ENCODE measurements around the gene SETD3. TPM values are rescaled to one million over a fixed set of nuclear protein-coding genes. Genes with fewer than 3 reads are reported as not detected.

SETD3 gene
- polyA plus RNA-seq, 3 donors: 57.4 to 67.0 (median 61.4) TPM

DNA sequence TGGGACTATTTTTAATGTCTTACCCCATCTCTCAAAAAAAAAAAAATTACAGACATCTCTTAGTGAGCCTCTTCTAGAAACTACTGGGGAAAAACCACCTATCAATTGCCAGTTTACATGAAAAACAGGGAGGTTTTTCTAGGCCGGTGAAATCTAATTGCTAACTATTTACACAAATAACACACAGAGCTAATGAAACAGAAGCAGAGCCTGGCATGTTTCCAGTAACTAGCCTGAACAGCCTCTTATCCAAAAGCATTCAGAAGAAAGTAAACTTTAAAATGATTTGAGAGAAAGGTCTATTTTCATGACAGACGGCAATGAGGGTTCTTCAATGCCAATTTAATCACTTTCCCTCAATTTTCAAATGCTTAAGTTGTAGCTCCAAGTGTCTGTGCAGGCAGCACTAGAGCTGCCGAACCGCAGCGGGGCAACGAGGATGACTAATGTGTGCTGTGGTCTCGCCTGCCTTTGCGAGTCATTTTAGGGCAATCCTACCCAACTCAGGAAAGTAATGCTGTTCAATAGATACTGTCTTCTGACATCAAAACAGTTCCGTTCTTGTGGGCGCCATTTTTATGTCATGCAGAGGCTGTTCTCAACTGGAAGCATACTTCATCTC is 84.6 kb downstream of the SETD3 start:
- no peak for DNase-seq

DNA sequence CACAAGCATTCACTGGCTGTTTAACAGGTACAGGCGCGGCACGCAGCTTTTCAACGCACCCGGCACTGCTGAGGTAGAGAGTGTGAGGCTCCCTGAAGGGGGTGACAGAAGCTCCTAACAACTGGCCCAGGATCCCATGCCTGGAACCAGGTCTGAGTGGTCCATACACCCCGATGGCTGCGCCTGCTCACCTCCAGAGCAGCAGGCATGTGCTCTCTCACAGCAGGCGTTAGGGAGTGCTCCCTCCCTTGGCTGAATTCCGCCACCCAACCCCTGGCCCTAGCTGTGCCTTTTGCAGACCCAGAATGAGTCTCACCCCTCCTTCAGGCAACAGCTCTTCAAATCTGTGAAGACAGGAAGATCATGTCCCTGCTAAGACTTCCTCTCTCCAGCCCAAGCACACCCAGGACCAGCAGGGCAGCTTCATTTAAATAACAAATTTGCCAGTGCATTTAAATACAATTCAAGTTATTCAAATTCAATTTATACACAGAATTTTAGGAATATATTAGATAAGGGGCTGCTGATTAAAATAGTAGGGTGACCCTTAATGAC is 86.0 kb downstream of the SETD3 start:
- no peak for DNase-seq

DNA sequence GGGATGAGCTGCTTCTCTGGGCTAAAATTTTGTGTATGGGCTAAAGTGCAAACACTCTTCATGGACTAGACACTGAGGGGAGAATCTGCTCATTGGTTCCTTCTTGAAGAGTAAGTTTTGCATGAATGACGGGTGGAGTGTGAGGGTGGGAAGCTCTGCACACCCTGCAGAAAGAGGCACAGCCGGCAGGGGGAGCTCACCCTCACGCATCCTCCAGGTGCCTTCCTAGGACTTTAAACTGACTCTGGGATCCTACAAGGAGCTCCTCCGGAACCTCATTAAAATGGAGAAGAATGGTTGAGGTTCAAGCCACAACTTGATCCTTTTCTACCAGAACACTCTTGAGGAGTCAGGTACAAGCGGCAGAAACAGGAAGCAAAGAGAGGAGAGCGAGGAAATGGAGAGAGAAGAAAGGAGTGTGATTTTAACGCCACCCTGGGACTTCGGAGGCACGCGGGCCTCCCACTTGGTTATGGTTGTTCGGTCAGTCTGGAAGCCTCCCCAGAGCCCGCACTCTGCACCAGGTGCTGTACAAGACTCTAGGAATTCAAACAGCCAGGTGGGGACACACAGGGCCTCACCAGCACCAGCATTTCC is 87.5 kb downstream of the SETD3 start:
- DNase-seq: no peak

DNA sequence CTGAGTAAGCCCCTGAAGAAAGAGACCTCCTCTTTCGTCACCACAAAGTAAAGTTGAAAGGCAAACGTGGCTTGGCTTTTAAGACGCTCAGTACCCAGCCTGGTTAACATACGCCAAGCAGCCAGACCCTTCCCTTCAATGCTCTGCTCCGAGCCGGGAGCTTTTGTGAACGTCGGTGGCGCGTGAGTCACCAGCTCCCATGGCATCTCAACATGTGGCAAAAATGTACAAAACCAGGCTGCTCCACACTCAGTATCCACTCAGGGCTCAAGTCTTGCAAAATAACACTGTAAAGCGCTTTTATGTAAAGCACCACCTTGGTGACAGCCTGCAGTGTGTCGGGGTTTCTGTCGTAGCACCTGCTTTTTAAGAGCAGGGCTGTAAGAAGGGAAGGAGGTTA is 89.0 kb downstream of the SETD3 start:
- DNase-seq: no peak

DNA sequence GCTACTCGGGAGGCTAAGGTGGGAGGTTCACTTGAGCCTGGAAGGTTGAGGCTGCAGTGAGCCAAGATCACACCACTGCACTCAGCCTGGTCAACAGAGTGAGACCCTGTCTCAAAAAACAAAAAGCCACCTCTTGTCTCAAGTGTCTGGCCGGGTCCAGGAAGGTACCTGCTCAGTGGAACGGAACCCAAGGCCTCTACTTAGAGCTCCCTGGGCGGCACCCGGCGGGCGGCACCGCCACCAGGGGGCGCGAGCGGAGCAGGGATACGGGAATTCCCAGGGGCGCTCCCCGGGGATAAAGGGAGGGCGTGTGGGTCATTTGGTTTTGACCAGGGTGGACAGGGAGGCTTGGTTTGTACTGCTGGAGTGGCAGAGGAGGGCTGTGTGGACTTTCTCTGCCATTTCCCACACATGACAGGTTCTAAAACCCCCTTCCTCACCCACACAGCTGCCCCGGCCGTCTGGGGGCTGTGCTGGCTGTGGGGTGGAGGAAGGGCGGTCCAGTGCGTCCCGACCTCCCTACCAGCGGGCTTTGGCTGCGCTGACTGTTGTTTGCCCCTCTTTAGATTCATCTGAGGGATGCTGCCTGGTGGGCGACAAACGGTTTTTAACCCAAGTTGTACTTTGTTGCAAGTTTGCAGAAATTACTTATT is 91.4 kb downstream of the SETD3 start:
- DNase-seq: no peak

DNA sequence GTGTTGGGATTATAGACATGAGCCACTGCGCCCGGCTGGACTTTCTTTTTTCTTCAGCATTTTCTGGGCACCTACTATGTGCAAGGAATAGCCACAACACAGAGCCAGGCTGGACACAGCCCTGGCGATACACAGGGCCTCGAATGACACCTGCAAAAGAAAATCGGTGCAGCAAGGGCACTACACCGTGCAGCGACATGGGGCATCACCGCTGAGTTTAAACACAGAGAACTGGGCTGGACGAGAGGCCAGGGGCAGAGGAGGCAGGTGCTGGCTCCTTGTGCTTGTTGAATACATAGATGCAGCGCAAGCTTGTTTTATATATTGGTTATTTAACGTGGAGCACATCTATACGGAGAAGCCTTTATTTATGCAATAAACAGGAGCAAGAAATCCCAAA is 92.4 kb downstream of the SETD3 start:
- DNase-seq: no peak

DNA sequence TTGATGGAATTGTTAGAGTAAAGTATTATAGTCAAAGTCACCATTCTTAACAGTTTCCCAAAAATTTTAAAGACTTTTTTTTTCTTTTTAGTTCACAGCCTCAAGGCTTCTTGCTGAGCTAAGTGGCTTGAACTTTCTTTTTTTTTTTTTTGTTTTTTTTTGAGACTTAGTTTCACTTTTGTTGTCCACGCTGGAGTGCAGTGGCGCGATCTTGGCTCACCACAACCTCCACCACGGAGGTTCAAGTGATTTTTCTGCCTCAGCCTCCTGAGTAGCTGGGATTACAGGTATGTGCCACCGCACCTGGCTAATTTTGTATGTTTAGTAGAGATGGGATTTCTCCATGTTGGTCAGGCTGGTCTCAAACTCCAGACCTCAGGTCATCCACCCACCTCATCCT is 92.8 kb downstream of the SETD3 start:
- DNase-seq: no peak

DNA sequence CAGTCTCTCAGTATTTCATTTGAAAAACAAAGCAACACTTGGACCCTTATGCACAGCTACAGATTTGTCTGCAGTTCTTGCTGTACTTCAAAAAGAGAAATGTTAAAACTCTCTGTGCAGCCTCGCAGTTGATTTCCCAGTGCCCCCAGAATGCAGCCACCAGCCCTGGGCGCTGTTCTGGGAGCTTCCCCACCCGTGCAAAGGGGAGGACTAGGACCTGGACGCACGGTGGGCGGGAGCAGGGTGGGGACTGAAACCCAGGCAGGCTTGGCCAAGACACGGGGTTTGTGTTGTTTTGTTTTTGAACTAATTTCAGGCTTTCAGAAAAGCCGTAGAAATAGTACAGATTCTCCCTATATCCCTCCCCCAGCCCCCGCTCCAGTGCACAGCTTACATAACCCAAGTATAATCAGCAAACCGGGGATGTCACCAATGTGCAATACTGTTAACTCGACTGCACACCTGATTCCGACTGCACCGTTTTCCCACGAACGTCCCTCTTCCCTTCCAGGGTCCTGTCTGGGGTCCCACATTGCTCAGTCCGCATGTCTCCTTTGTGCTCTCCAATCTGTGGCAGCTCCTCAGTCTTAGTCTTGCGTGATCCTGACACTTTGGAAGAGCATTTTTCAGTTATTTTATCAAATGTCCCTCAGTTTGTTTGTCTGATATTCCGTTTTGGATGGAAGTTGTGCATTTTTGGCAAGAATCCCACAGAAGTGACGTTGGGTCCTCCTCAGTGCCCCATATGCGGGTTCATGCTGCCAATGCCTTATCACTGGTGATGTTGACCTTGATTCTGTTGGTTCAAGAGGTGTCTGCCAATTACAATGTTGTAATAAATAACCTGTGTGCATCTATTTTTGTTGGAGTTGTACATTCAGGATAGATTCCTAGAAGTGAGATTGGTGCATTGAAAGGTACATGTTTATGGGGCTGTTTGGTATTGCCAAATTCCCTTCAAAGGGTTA is 95.9 kb downstream of the SETD3 start:
- no peak for DNase-seq

DNA sequence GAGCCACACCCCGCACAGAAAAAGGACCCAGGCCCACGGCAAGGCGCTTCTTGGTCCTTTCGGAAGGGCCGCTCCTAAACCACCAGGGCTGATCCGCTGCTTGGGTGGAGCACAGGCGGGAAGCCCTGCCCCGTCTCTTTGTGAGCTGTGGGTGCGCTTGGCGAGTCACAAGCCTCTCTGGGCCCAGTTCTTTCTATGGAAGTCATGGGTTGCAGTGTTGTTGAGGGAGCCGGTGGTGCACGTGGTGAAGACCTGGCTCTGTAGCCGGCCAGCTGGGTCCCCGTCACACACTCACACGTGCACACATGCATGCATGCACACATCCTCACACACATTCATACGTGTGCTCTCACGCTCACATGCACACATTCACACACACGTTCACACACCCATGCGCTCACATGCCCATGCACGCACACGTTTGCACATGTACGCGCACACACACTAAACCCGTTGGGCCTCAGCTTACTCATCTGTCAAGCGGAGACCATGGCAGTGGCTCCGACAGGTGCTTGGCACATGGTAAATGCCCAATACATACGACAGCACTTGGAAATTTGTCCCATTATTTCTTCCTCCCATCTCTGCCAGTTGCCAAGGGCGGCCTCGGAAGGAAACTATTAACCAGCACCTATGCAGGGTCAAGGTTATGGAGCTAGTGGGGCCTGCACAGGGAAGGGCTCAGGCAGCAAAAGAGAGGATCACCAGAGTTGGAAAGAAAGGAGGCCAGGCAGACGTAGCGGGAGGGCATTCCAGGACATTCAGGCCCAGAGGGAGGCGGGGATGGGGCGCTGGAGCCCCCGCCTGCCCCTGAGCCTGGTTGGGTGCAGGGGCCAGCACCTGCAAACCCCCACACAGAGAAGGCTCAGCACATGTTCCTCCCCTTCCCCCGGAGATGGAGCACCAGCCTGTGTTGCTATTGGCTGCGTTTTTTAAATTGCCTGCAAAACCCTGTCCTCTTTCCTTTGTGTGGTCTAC is 96.9 kb downstream of the SETD3 start:
- no peak for DNase-seq

DNA sequence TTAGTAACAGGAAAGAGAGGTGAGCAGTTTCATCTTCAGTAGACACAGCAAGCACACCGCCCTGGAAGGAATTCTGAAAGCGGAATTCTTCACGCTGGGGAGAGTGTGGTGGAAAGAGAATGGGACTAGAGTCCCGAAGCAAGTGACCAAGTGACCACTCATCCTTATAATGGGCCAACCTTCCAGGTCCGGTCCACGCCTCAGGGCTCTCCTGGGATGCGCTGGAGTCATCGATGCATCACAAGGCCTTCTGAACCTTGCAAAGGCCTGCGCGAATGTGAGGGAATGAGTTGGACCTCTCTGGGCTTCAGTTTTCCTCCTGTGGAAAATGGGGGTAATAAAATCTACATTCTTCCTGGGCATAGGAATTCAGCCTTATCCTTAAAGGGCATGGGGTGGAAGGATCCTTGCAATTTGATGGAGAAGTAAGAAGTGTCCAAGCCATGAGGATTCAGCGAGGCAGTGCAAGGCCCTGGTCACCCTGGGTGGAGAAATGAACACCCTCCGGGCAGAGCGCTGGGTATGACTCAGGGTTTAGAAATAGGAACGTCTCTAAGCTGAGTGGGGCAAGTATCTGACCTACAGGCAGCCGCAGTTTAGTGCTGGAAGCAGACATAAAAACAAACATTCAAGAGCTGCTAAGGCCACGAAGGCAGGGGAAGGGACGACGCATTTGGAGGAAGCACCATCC is 97.7 kb downstream of the SETD3 start:
- DNase-seq: no peak

DNA sequence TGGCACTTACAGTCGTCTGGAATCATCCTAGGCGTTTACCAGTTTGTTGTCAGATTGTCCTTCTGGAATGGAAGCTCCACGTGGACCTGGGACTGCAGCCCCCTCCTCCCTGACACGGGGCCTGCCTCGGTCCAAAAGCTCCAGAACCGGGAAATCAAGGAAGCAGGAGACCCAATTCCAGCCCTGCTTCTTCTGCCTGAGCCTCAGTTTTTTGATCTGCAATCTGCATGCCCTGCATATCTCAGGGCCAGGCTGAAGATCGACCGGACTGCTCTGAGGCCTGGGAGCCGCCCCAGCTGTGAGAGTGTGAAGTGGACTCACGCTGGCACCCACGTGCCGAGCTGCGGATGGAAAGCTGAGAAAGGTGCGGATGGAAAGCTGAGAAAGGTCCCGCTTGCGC is 98.6 kb downstream of the SETD3 start:
- DNase-seq: no peak

DNA sequence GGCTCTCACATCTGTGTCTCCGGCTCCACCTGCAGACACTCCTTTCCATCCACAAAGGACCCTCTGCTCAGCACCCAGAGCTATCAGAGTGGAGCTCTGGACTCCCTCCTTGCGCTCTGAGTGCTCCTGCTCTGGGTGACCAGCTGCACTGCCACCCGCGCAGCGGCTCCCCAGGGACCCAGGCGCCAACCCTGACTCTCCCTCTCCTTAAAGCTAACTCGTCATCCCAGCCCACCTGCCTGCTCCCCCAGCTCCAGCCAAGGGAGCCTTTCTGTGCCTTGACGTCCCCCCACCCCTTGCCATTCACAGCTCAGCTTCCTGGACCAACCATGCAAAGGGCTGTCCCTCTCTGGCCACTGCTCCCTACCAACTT is 99.0 kb downstream of the SETD3 start:
- DNase-seq: no peak

DNA sequence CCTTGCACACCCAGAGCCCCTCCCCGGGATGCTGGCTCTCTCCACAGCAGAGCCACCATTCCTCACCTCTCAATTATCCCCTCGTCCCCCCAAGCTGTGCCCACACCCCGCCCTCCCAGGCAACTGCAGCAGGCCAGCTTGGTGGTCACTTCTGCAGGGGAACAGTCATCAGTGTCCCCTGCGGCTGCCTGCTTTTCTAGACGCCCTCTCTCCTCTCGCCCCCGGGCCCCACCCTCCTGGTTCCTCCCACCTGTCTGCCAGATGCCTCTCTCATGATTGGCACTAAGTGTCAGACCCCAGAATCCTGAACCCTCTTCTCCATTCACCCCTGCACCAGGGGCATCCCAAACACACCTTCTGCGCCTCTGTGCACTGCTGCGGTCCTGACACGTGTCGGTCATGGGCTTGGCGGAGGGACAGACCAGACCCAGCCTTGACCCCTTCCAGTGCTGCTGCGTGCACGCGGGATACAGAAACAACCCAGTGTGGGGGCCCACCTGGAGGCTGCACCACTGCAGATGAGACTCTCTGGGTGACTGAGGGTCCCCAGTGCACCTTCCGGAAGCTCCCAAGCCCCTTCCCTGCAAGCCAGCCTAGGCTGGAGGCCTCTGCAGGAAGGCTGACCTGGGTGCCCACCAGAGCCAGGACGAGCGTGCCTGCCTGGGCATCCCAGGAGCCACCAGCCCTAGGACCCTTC is 99.5 kb downstream of the SETD3 start:
- no peak for DNase-seq

DNA sequence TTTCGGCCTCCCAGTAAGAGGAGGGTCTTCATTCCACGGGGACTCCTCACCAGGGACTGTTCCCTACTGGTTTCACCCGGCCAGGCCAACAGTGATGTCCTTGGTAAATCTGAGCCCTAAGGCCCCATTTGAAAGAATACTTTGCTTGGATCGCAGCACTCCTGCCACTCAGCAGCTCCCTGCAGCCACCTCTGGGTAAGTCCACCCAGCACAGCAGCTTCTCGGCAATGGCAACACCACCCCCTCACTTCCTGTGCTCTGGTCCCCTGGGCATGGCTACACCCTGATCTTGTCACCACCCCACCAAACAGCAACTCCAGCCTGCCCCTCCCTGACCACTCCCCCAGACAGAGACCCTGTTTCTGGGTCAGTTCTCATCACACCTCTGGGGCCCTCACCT is 100.3 kb downstream of the SETD3 start:
- DNase-seq: no peak

DNA sequence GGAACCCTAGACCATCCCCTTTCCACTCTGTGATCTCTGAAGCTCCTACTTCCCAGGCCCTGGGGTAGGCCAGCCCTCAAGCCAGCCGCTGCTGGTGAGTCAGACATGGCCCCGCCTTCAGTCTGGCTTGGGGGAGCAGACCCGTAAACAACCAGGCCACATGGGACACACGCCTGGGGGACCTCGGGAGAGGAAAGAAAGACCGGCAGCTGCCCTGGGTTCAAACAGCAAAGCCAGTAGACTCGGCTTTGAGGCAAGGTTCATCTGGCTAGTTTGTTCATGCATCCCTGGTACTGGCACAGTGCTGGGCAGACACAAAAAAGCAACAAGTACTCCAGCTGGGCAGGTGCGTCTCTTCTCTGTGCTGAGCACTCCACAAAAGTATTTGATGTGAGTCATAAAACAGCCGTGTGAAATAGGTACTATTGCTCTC is 101.9 kb downstream of the SETD3 start:
- no peak for DNase-seq

DNA sequence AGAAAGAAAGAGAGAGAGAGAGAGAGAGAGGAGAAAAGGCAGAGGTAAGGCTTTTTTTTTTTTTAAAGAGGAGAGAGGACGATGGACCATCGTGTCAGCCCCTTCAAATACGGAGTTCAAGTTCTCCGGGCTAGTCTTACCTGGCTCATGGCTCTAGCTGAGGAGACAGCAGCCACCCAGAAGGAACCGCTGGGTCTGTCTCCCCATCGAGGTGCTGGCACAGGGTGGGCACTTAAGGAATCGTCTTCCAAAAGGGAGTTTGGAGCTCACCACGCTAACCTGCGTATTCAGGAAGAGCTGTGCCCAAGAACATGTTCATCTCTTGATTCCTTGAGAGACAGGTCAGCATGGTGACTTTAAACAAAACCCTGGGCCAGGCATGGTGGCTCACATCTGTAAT is 102.7 kb downstream of the SETD3 start:
- DNase-seq: no peak

DNA sequence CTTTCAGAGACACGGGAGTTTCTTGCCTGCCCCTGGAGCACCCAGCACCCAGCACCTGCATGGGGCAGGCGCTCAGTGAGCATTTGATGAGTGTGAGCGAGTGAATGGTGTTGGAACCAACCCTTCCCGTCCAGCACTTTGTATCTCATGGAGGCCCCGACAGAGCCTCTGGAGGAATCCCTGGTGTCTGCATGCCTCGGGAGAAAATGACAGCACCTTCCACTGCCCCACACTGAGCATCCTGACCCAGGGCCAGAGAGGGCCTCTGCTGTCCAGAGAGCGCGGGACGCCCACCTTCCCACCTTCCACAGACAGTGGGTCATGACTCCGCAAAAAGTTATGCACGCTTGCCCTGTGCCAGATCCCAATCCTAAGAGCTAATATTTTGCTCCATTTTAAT is 105.7 kb downstream of the SETD3 start:
- DNase-seq: no peak

DNA sequence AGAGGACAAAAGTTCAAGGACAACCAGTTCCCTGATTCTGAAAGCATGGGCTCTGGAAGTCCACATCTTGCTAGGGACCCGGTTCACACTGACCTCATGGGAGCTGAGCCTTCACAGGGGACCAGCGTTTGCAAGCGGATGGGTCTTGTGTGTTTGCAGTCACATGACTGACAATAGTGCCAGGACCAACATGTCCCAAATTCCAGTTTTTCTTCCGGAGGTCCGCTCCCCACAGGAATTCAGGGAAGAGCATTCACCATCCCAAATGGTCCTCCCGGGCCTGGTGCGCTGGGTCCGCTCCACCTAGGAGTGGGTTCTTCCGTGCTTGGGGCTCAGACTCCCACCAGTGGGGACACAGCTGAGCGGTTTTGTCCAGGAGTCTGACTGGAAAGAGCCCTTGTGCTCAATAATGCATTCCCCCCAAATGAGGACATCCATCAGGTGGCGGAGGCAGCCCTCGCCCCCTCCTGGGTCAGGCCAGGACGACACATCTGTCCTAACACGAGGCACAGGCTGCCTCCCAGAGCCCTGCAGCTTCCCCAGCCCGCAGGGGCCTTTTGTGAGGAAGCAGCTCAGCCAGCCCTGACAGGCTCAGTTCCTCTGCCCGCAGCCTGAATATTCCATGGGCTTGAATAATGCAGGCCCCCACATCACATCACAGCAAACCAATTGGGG is 116.9 kb downstream of the SETD3 start:
- DNase-seq: no peak

DNA sequence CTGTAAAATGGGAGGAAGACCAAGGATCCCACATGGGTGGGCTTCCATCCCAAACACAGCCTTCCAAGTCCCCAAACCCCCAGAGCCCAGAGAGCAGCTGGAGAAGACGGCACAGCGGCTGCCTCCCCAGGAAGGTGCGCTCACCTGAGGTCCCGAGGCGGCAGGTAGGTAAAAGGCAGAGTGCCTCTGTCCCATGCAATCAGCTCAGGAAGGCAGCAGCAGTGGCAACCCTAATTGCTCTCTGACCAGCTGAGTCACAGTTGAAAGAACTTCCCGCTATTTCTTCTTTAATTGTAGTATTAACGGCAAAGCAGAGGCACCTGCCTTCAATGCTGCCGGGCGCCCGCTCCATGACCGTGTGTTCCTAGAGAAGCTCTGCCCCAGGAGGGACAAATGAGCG is 117.6 kb downstream of the SETD3 start:
- DNase-seq: no peak
